K562 (cell line): ENCODE measurements around the gene NKD1. TPM values are rescaled to one million over a fixed set of nuclear protein-coding genes. Genes with fewer than 3 reads are reported as not detected.

Experiments used
- ATAC-seq: fragments of 200-7000 bp; cut with Tn5 transposase; 3 replicates; pipeline ENCODE4 v1.9.1; 2020; ENCODE audit warnings: moderate library complexity
- BruUV-seq: library from RNA; stranded (reverse); fragments of 400-500 nt; replicated peaks from 2 replicates; lab custom pipeline; 2021; lab: Mats Ljungman, UMichigan
- CTCF ChIA-PET: fragments of 300-600 bp; formaldehyde crosslinking; extraction: SDS; loops from one replicate; lab custom pipeline; 2021; ENCODE audit warnings: low intra/inter-chr PET ratio; lab: Yijun Ruan, JAX
- POLR2A ChIA-PET: fragments of 300-600, 350-650 bp; sonication (Branson Sonifier 250); formaldehyde crosslinking; extraction: SDS; loops from one replicate; lab custom pipeline; 2021; ENCODE audit warnings: antibody characterized with exemption, inconsistent platforms; lab: Yijun Ruan, JAX
- DNase-seq, 4 experiments: peaks; one replicate each; pipeline versions ENCODE4 v3.0.0 to v3.0.0-alpha.2; 2011 to 2018; ENCODE audit warnings: low spot score in 3 of 4, mixed read lengths in 3 of 4; ENCODE audit errors: extremely low read depth in 1 of 4
- FAIRE-seq: peaks from 2 replicates; lab custom pipeline; 2011; peaks lifted over from hg19 to GRCh38; lab: Jason Lieb, UNC
- H2AFZ ChIP-seq: 2 replicates; pipeline ENCODE4 v1.6.0; 2011; ENCODE audit warnings: low read depth, low read length, control low read depth, inconsistent platforms
- H3K27ac ChIP-seq: fragments of 200-600 bp; 3 replicates; pipeline ENCODE4 v1.8.0; 2011; ENCODE audit warnings: low read depth, mild to moderate bottlenecking, control low read depth, inconsistent platforms, low read length, moderate library complexity, mixed read lengths; ENCODE audit errors: extremely low read depth
- H3K27me3 ChIP-seq, 2 experiments: fragments of 300-600 bp in 1 of 2; 2 replicates in 1 of 2; 3 replicates in 1 of 2; pipeline versions ENCODE4 v1.6.0 to v1.8.0; 2011; ENCODE audit warnings: inconsistent platforms in 2 of 2, low read length in 2 of 2, mild to moderate bottlenecking in 1 of 2, mixed read lengths in 1 of 2, moderate library complexity in 1 of 2; ENCODE audit not compliant: control insufficient read depth in 2 of 2, insufficient read depth in 2 of 2
- H3K36me3 ChIP-seq: fragments of 300-600 bp; 3 replicates; pipeline ENCODE4 v1.8.0; 2011; ENCODE audit warnings: mild to moderate bottlenecking, low read length, inconsistent platforms; ENCODE audit not compliant: control insufficient read depth, insufficient read depth
- H3K4me1 ChIP-seq, 2 experiments: fragments of 200-600 bp in 1 of 2; replicated peaks in 1 of 2; 2 replicates in 1 of 2; 3 replicates in 1 of 2; pipeline versions ENCODE4 v1.5.1 to v1.8.0; 2011; ENCODE audit warnings: inconsistent platforms in 2 of 2, low read length in 2 of 2, mild to moderate bottlenecking in 1 of 2, mixed read lengths in 1 of 2, moderate library complexity in 1 of 2; ENCODE audit not compliant: control insufficient read depth in 2 of 2, insufficient read depth in 2 of 2
- H3K4me2 ChIP-seq: 2 replicates; pipeline ENCODE4 v1.6.1; 2011; ENCODE audit warnings: low read length, control low read depth, inconsistent platforms, mixed read lengths; ENCODE audit not compliant: insufficient read depth
- H3K4me3 ChIP-seq: fragments of 200-600 bp; sonication (generic), shearing (Covaris generic); 2 replicates; pipeline ENCODE4 v1.5.1; 2016; ENCODE audit warnings: control low read depth, inconsistent platforms
- H3K79me2 ChIP-seq: fragments of 200-600 bp; 3 replicates; pipeline ENCODE4 v1.8.0; 2011; ENCODE audit warnings: low read length, inconsistent platforms; ENCODE audit not compliant: control insufficient read depth, insufficient read depth
- H3K9ac ChIP-seq, 2 experiments: 2 replicates each; pipeline versions ENCODE4 v1.6.0 to v1.6.1; 2011; ENCODE audit warnings: low read depth in 2 of 2, low read length in 2 of 2, control low read depth in 1 of 2, inconsistent platforms in 1 of 2, mild to moderate bottlenecking in 1 of 2, mixed read lengths in 1 of 2; ENCODE audit not compliant: insufficient read depth in 1 of 2
- H3K9me1 ChIP-seq: one replicate; pipeline ENCODE4 v1.6.0; 2011; ENCODE audit warnings: inconsistent platforms, mild to moderate bottlenecking, low read length, moderate library complexity; ENCODE audit not compliant: control insufficient read depth, insufficient read depth
- H3K9me3 ChIP-seq: replicated peaks from 2 replicates; pipeline ENCODE4 v1.5.1; 2011; ENCODE audit warnings: low read depth, low read length, inconsistent platforms; ENCODE audit not compliant: control insufficient read depth, insufficient read depth
- H4K20me1 ChIP-seq: replicated peaks from 2 replicates; pipeline ENCODE4 v1.6.1; 2011; ENCODE audit warnings: low read length, inconsistent platforms, mixed read lengths; ENCODE audit not compliant: control insufficient read depth, insufficient read depth
- BRD9 ChIP-seq: fragments of 450-650 bp; IDR thresholded peaks from 2 replicates; pipeline ENCODE4 v1.6.1; 2018; ENCODE audit warnings: low read depth; ENCODE audit not compliant: partially characterized antibody
- CBX8 ChIP-seq: fragments of 200-600 bp; sonication (generic); IDR thresholded peaks from 2 replicates; pipeline ENCODE4 v1.6.1; 2012; ENCODE audit warnings: borderline replicate concordance, mixed run types, low read depth, mild to moderate bottlenecking, moderate library complexity, mixed read lengths, low read length, control low read depth, inconsistent platforms; ENCODE audit not compliant: poor library complexity, severe bottlenecking; ENCODE audit errors: extremely low read depth
- GTF2A2 ChIP-seq: IDR thresholded peaks from 2 replicates; pipeline ENCODE4 v1.6.1; 2016; ENCODE audit warnings: mild to moderate bottlenecking, missing genetic modification characterization, missing compliant biosample characterization
- HDGF ChIP-seq: fragments of 450-650 bp; IDR thresholded peaks from 2 replicates; pipeline ENCODE4 v1.6.1; 2016
- KLF16 ChIP-seq: IDR thresholded peaks from 2 replicates; pipeline ENCODE4 v1.6.1; 2016; ENCODE audit warnings: antibody characterized with exemption
- RBFOX2 ChIP-seq: fragments of 200-400 bp; formaldehyde crosslinking; IDR thresholded peaks from 2 replicates; pipeline ENCODE4 v1.6.1; 2017; ENCODE audit warnings: low read depth, mild to moderate bottlenecking, low read length, moderate library complexity
- SRSF1 ChIP-seq: fragments of 200-400 bp; formaldehyde crosslinking; IDR thresholded peaks from 2 replicates; pipeline ENCODE4 v1.6.1; 2017; ENCODE audit warnings: mild to moderate bottlenecking, low read depth, low read length, moderate library complexity
- TOE1 ChIP-seq, 2 experiments: fragments of 450-650 bp in 1 of 2; sonication (generic) in 1 of 2; formaldehyde crosslinking in 1 of 2; IDR thresholded peaks; 2 replicates each; pipeline versions ENCODE4 v1.7.1 to v1.8.0; 2016 to 2022; ENCODE audit warnings: borderline replicate concordance in 2 of 2, mild to moderate bottlenecking in 2 of 2, antibody characterized with exemption in 1 of 2, inconsistent platforms in 1 of 2, low read depth in 1 of 2, missing genetic modification reagents in 1 of 2, moderate library complexity in 1 of 2
- ZNF124 ChIP-seq: sonication (generic); formaldehyde crosslinking; IDR thresholded peaks from 2 replicates; pipeline ENCODE4 v1.8.1; 2022; ENCODE audit warnings: missing genetic modification reagents
- ZNF274 ChIP-seq: IDR thresholded peaks from 2 replicates; pipeline ENCODE4 v1.6.1; 2011; ENCODE audit warnings: low read depth, mild to moderate bottlenecking, low read length, moderate library complexity, borderline replicate concordance
- ZNF311 ChIP-seq: fragments of 250-450 bp; sonication (Bioruptor Pico); IDR thresholded peaks from 2 replicates; pipeline ENCODE4 v1.4.0; 2020; ENCODE audit warnings: mild to moderate bottlenecking, moderate library complexity
- WGBS: fragments of 100-300 bp; shearing (Covaris generic); methylation state at CpG from one replicate; pipeline ENCODE4 v1.1.6; 2016; ENCODE audit warnings: low coverage, mixed read lengths; ENCODE audit not compliant: insufficient coverage; ENCODE audit errors: missing lambda C conversion rate; 5-methylcytosine and 5-hydroxymethylcytosine counted together
- in situ Hi-C: fragments of 300-500 bp; cut with MboI; formaldehyde crosslinking; loops from 4 replicates; pipeline ENCODE4 v1.15.0; 2018; ENCODE audit warnings: inconsistent platforms, mixed read lengths
- intact Hi-C: fragments of 100-400 bp; cut with micrococcal nuclease; formaldehyde crosslinking; loops from 2 replicates; pipeline ENCODE4 v1.14.2; 2022
- polyA plus RNA-seq, 8 experiments: library from polyadenylated mRNA; depleted of rRNA in 4 of 8; stranded (reverse) in 5 of 8; unstranded in 3 of 8; fragments of >200 nt; fragmentation: Nextera tagmentation in 2 of 8; fragmentation: Illumina TruSeq in 1 of 8; extraction: Ambion mirVana in 2 of 8; extraction: Trizol in 1 of 8; gene quantifications; 2 replicates each; pipeline versions ENCODE4 v1.2.1 to v1.2.3, GENCODE V29; 2011 to 2014; ENCODE audit warnings: inconsistent platforms in 1 of 8, missing spikeins in 1 of 8
- total RNA-seq, 7 experiments: library from RNA; depleted of rRNA in 6 of 7; stranded (reverse); fragments of >200 nt in 6 of 7; fragmentation: Illumina TruSeq in 2 of 7; extraction: Trizol in 2 of 7; gene quantifications; 2 replicates each; pipeline versions ENCODE4 v1.2.1 to v1.2.3, GENCODE V29; 2011 to 2021; ENCODE audit warnings: low replicate concordance in 1 of 7
- TF ChIP-seq, protein P1 (sequence below): sonication (generic); formaldehyde crosslinking; IDR thresholded peaks from 2 replicates; pipeline ENCODE4 v1.8.0; 2022; ENCODE audit warnings: mild to moderate bottlenecking, missing genetic modification reagents
- TF ChIP-seq, protein P2 (sequence below): fragments of 250-450 bp; sonication (Bioruptor Pico); IDR thresholded peaks from 2 replicates; pipeline ENCODE4 v1.9.0; 2021; ENCODE audit warnings: mild to moderate bottlenecking, inconsistent platforms

The NKD1 gene
- total and polyA plus RNA-seq, 9 of the 15 experiments (the other 6 are each of a cell fraction or from before 2014, with no cell fraction given) = under 0.01 to 0.24 (median 0.04) TPM; not detected in 2

DNA sequence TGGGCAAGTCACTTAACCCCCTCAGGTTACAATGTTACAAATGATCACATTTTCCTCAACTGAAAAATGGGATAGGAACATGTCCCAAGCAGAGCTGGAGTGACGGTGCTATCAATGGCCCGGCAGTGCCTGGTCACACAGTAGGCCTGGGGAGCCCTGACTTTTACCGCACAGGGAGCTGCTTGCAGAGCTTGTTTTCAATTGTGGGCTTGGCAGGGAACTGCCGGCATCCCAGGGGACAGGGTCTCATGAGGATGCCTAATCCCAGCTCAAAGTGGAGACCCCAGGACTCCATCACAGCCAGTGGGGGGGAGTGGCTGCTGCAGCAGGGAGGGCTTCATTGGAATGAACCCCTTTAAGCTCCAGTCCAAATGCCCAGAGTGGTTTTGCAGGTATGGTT lies 121.5 kb downstream of the NKD1 start:
- no TSS peak for BruUV-seq
- CTCF ChIA-PET = no interaction called here
- no peak overlapping the region for H3K9ac ChIP-seq
- FAIRE-seq (no peak), DNase-seq (no peak), ATAC-seq (no peak)
- no peaks in the 10 kb centered on the region for H4K20me1 ChIP-seq
- 5% methylated on average over 4 of the region's 4 CpGs for WGBS
- H3K36me3 ChIP-seq = no peaks in the 10 kb centered on the region
- in situ Hi-C loops (loop anchor here (5.0 to 10.0 kb wide), 2 partner anchors 138 to 295 kb away; no protein-coding TSS in a partner anchor), intact Hi-C loops (loop anchor here (5.0 to 10.0 kb wide), 2 partner anchors 75 to 78 kb away; no protein-coding TSS in a partner anchor)
- H3K4me1 ChIP-seq = peaks cover 0 to 5% of the 10 kb centered on the region in 2 experiments; a peak in 2 of 5 replicates
- no peak overlapping the region for H3K27ac ChIP-seq
- H3K4me2 ChIP-seq = no peak overlapping the region
- no peak overlapping the region for H3K4me3 ChIP-seq
- H3K27me3 ChIP-seq = peaks cover 0 to 4% of the 10 kb centered on the region in 2 experiments; a peak in 2 of 5 replicates
- H3K9me1 ChIP-seq = no peaks in the 10 kb centered on the region
- no peaks in the 10 kb centered on the region for H3K79me2 ChIP-seq
- H3K9me3 ChIP-seq = peaks cover 6% of the 10 kb centered on the region; the same call in 1 of the 2 replicates
- H2AFZ ChIP-seq = no peak overlapping the region
- POLR2A ChIA-PET = no interaction called here
- TF ChIP-seq CBX8 (no peak), BRD9 (no peak)
- TF ChIP-seq, protein P1, sequence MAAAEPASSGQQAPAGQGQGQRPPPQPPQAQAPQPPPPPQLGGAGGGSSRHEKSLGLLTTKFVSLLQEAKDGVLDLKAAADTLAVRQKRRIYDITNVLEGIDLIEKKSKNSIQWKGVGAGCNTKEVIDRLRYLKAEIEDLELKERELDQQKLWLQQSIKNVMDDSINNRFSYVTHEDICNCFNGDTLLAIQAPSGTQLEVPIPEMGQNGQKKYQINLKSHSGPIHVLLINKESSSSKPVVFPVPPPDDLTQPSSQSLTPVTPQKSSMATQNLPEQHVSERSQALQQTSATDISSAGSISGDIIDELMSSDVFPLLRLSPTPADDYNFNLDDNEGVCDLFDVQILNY (CRISPR knock-in tag) = no peak

DNA sequence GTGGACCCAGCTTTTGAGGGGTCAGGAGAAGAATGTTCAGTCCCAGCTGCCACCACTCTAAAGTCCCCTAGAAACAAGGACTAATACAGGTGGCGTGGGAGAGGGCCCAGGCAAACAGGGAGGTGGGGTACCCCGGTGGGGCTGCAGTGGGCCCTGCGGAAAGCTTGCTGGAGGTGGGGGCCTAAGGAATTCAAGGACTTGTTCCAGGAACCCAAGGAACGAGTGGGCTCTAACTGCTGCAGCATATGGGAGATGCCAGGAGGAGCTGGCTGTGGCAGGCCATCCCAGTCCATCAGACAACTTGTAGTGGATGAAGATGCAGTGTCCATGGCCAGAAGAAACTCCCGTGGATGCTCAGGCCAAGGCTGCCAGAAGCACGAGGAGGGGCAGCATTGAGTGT lies 122.3 kb downstream of the NKD1 start:
- H2AFZ ChIP-seq = no peak overlapping the region
- peaks cover 6% of the 10 kb centered on the region; the same call in 1 of the 2 replicates for H3K9me3 ChIP-seq
- no peaks in the 10 kb centered on the region for H3K9me1 ChIP-seq
- BruUV-seq = no TSS peak
- no peaks in the 10 kb centered on the region; a peak in 1 of 5 replicates for H3K4me1 ChIP-seq
- H4K20me1 ChIP-seq = no peaks in the 10 kb centered on the region
- no peak overlapping the region for H3K4me2 ChIP-seq
- DNase-seq = no peak
- H3K27ac ChIP-seq = no peak overlapping the region
- H3K9ac ChIP-seq = no peak overlapping the region
- FAIRE-seq = no peak
- POLR2A ChIA-PET = no interaction called here
- intact Hi-C loops (loop anchor here (5.0 kb wide), 1 partner anchor 77 kb away; no protein-coding TSS in a partner anchor), in situ Hi-C loops (no loop called here)
- no peak overlapping the region for H3K4me3 ChIP-seq
- no peaks in the 10 kb centered on the region for H3K27me3 ChIP-seq
- H3K36me3 ChIP-seq = no peaks in the 10 kb centered on the region
- CTCF ChIA-PET = interaction anchor here (3.2 kb wide), 1 partner anchor 136 kb away, joined by 32 read pairs; no protein-coding TSS in a partner anchor
- ATAC-seq = no peak
- WGBS = 0% methylated on average over 6 of the region's 6 CpGs
- no peaks in the 10 kb centered on the region for H3K79me2 ChIP-seq
- TF ChIP-seq TOE1 (IDR thresholded peaks at IDR 0.05; ENCODE audit: borderline replicate concordance) (no peak), TOE1 (CRISPR knock-in tag; IDR thresholded peaks at IDR 0.05; ENCODE audit: borderline replicate concordance, low read depth) (no peak), ZNF124 (CRISPR knock-in tag) (no peak), ZNF274 (no peak), SRSF1 (no peak), KLF16 (no peak), HDGF (no peak), ZNF311 (CRISPR knock-in tag) (no peak), RBFOX2 (no peak), GTF2A2 (tag) (no peak)
- TF ChIP-seq, protein P2, sequence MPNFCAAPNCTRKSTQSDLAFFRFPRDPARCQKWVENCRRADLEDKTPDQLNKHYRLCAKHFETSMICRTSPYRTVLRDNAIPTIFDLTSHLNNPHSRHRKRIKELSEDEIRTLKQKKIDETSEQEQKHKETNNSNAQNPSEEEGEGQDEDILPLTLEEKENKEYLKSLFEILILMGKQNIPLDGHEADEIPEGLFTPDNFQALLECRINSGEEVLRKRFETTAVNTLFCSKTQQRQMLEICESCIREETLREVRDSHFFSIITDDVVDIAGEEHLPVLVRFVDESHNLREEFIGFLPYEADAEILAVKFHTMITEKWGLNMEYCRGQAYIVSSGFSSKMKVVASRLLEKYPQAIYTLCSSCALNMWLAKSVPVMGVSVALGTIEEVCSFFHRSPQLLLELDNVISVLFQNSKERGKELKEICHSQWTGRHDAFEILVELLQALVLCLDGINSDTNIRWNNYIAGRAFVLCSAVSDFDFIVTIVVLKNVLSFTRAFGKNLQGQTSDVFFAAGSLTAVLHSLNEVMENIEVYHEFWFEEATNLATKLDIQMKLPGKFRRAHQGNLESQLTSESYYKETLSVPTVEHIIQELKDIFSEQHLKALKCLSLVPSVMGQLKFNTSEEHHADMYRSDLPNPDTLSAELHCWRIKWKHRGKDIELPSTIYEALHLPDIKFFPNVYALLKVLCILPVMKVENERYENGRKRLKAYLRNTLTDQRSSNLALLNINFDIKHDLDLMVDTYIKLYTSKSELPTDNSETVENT (CRISPR knock-in tag) = no peak
